SK-N-SH (cell line): Measurements from ENCODE around the gene SESN2.

Source experiments
- SIN3A ChIP-seq: IDR thresholded peaks from 2 replicates; pipeline ENCODE4 v1.6.1; 2012; ENCODE audit warnings: low read depth, mild to moderate bottlenecking, low read length, moderate library complexity, borderline replicate concordance
- TAF1 ChIP-seq: IDR thresholded peaks from 2 replicates; pipeline ENCODE4 v1.6.1; 2012; ENCODE audit warnings: low read depth, mild to moderate bottlenecking, low read length, moderate library complexity, borderline replicate concordance
- TF ChIP-seq, protein P1 (sequence below): fragments of 200-600 bp; sonication (generic); IDR thresholded peaks from 2 replicates; pipeline ENCODE4 v1.6.1; 2017; ENCODE audit warnings: antibody characterized with exemption, mild to moderate bottlenecking, moderate library complexity

DNA sequence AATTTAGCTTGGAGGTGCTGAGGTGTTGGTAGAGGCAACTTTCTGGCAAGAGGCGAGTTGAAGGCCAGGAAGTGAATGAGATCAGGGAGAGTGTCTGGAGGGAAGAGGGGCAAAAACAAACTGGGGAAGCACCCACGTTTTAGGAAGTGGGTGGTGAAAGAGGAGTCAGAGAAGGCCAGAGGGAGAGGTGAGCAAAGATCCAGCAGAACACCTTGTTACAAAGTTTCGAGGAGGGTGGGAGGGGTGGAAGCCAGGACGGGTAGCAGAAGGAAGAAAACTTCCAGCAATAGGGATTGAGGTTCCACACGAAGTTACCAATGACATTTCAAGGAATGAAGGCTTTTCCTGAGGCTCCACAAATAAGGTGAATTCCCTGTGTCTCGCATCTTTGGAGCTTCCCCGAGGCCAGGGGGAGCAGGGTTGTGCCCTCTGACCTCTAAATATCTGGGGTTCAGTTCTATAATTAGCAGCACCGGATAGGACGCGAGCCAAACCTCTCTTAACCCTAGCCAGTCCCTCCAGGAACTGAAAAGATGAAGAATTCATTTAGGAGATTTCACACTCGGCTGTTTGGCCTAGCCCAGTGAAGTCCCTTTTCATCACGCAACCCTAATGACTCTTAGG lies 578 bp upstream of the SESN2 start:
- TF ChIP-seq TAF1 (no peak), SIN3A (no peak)
- TF ChIP-seq, protein P1, sequence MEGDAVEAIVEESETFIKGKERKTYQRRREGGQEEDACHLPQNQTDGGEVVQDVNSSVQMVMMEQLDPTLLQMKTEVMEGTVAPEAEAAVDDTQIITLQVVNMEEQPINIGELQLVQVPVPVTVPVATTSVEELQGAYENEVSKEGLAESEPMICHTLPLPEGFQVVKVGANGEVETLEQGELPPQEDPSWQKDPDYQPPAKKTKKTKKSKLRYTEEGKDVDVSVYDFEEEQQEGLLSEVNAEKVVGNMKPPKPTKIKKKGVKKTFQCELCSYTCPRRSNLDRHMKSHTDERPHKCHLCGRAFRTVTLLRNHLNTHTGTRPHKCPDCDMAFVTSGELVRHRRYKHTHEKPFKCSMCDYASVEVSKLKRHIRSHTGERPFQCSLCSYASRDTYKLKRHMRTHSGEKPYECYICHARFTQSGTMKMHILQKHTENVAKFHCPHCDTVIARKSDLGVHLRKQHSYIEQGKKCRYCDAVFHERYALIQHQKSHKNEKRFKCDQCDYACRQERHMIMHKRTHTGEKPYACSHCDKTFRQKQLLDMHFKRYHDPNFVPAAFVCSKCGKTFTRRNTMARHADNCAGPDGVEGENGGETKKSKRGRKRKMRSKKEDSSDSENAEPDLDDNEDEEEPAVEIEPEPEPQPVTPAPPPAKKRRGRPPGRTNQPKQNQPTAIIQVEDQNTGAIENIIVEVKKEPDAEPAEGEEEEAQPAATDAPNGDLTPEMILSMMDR, result no peak
